Measurements from ENCODE around the gene GPR37L1.
"Not testable (repeated sequence)": the region's sequence is repeated elsewhere in the genome, so short reads cannot be mapped to it uniquely, and the experiment has no call there.

Gene GPR37L1

DNA sequence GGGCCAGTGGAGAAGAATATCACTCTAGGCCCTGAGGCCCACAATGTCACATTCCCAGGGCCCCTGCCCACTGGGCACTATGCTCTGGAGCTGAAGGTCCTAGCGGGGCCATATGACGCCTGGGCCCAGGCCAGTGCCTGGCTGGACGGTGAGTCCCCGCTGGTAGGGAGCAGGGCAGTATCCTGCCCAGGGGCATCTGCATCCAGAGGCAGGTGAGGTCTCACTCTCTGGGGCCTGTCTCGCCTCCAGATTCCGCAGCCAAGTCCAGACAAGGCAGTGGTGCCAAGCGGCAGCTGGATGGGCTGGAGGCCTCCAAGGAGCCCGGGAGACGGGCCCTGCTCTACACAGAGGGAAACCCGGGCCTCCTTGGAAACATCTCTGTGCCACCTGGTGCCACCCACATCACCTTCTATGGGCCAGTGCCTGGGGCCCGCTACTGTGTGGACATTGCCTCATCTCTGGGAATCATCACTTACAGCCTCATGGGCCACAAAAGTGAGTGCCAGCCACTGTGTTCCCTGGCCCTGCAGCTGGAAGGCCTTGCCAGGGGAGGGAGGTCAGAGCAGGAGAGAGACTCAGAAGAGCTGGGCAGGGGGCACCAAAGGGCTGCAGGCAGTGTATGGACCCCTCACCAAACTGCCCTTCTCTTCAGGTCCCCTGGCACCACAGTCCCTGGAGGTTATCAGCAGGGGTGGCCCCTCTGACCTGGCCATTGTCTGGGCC lies 48.7 kb downstream of the GPR37L1 start:
- no peak for DNase-seq (ENCODE audit: low spot score)

- DNase-seq (ENCODE audit: low spot score), result no peak
Observed at GRCh38 chr1:202172015-202172355, 49.3 kb downstream of the GPR37L1 start.

- no peak for DNase-seq (ENCODE audit: low spot score)
Observed at GRCh38 chr1:202173993-202174392, 51.3 kb downstream of the GPR37L1 start.

GRCh38 chr1:202176949-202177927 lies 54.5 kb downstream of the GPR37L1 start:
- DNase-seq (ENCODE audit: low spot score), result no peak

- DNase-seq (ENCODE audit: low spot score), result no peak
Observed at GRCh38 chr1:202179828-202180750, 57.4 kb downstream of the GPR37L1 start.

DNA sequence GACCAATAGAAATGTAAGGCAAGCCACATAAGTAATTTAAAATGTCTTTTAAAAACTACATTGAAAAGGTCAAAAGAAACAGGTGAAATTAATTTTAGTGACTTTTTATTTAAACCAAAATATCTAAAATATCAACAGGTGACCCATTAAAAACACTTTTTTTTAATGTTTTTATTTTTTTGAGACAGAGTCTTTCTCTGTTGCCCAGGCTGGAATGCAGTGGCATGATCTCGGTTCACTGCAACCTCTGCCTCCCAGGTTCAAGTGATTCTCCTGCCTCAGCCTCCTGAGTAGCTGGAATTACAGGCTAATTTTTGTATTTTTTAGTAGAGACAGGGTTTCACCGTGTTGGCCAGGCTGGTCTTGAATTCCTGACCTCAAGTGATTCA lies 58.0 kb downstream of the GPR37L1 start:
- not testable (repeated sequence) for DNase-seq (ENCODE audit: low spot score)

DNA sequence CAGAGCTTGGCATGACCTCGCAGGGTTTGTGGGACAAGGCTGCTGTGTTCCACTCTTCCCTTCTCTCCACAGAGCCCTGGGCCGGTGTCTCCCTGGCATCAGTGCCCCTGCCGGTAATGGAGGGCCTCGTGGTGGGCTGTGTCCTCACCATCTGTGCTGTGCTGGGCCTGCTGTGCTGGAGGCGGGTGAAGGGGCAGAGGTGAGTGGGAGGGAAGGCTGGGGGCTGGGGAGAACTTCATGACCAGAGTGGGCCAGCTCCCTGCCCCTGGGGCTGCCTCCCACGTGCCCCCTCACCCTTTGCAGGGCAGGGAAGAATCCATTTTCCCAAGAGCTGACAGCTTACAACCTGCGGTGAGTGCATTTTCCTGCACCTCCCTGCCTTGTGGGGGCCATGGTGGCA lies 58.9 kb downstream of the GPR37L1 start:
- DNase-seq (ENCODE audit: low spot score), result no peak

- DNase-seq (ENCODE audit: low spot score), result no peak
Observed at GRCh38 chr1:202182040-202182877, 59.5 kb downstream of the GPR37L1 start.
